ENCODE results near the gene CDHR1.

- TF ChIP-seq SIN3A (IDR thresholded peaks at IDR 0.05; ENCODE audit: borderline replicate concordance, insufficient read depth, low read length) (no peak), TAF1 (IDR thresholded peaks at IDR 0.05; ENCODE audit: borderline replicate concordance, insufficient read depth, low read length) (no peak), POLR2AphosphoS5 (IDR thresholded peaks at IDR 0.05; ENCODE audit: low read depth, low read length) (no peak)
- TF ChIP-seq, protein P1, sequence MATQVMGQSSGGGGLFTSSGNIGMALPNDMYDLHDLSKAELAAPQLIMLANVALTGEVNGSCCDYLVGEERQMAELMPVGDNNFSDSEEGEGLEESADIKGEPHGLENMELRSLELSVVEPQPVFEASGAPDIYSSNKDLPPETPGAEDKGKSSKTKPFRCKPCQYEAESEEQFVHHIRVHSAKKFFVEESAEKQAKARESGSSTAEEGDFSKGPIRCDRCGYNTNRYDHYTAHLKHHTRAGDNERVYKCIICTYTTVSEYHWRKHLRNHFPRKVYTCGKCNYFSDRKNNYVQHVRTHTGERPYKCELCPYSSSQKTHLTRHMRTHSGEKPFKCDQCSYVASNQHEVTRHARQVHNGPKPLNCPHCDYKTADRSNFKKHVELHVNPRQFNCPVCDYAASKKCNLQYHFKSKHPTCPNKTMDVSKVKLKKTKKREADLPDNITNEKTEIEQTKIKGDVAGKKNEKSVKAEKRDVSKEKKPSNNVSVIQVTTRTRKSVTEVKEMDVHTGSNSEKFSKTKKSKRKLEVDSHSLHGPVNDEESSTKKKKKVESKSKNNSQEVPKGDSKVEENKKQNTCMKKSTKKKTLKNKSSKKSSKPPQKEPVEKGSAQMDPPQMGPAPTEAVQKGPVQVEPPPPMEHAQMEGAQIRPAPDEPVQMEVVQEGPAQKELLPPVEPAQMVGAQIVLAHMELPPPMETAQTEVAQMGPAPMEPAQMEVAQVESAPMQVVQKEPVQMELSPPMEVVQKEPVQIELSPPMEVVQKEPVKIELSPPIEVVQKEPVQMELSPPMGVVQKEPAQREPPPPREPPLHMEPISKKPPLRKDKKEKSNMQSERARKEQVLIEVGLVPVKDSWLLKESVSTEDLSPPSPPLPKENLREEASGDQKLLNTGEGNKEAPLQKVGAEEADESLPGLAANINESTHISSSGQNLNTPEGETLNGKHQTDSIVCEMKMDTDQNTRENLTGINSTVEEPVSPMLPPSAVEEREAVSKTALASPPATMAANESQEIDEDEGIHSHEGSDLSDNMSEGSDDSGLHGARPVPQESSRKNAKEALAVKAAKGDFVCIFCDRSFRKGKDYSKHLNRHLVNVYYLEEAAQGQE (IDR thresholded peaks at IDR 0.05; ENCODE audit: insufficient read depth in 1 of 2, low read depth in 2 of 2, low read length in 2 of 2): no peak
Measured at GRCh38 chr10:84208023-84208422, 13.7 kb downstream of the CDHR1 start.

All from PFSK-1 (cell line).